ENCODE results near the gene GNB1L. TPM values are rescaled to one million over a fixed set of nuclear protein-coding genes. Genes with fewer than 3 reads are reported as not detected.

The GNB1L gene
- total RNA-seq, 1 experiment from 2014 or later: 27.0 TPM

DNA sequence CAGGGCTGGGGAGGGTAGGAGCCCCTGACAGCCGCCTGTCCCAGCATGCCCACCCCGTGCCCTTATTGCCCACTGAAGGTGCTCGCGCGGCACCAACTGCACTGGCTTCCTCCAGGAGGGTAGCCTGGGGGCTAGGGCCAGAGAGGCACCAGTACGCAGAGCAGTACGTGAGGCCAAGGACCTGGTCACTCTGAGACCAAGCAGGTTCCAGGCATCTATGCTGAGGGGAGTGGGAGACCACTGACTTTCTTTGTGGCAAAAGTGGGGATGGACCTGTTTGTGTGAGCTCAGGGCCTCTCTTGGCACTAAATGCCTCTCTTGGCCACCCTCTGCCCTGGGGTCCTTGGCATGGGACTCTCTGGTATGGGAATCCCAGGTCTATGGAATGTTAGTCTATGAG, 120.5 kb downstream of the GNB1L start:
- no peak overlapping the region for H2AFZ ChIP-seq (ENCODE audit: low read length)
- H3K27ac ChIP-seq (ENCODE audit: low read length): no peak overlapping the region
- no peaks in the 10 kb centered on the region for H3K27me3 ChIP-seq (ENCODE audit: low read length)
- BruUV-seq (replicated peaks): no TSS peak
- no peak for DNase-seq
- no peaks in the 10 kb centered on the region for H3F3A ChIP-seq (ENCODE audit: low read length, unreplicated experiment)
- H3K36me3 ChIP-seq (ENCODE audit: low read depth, low read length): no peaks in the 10 kb centered on the region
- TF ChIP-seq EZH2 (IDR thresholded peaks at IDR 0.05; ENCODE audit: low read length, unreplicated experiment) (no peak), EZH2phosphoT487 (IDR thresholded peaks at IDR 0.05; ENCODE audit: borderline replicate concordance, low read length) (no peak), CTCF (conservative IDR thresholded peaks at IDR 0.05; ENCODE audit: low read depth, low read length) (no peak)
- ChIA-PET CTCF (no interaction called here), POLR2A (ENCODE audit: unreplicated experiment) (no interaction called here)
- no peak overlapping the region for H3K4me3 ChIP-seq (ENCODE audit: low read length)
- no peak overlapping the region for H3K4me2 ChIP-seq (ENCODE audit: low read length)
- ATAC-seq: no peak
- no peak overlapping the region for H3K9ac ChIP-seq (ENCODE audit: low read length)
- H4K20me1 ChIP-seq (ENCODE audit: low read length): no peaks in the 10 kb centered on the region
- H3K79me2 ChIP-seq (ENCODE audit: low read length): no peaks in the 10 kb centered on the region
- intact Hi-C loops (cut with micrococcal nuclease): no loop called here
- H3K4me1 ChIP-seq (ENCODE audit: insufficient read depth, low read length): no peaks in the 10 kb centered on the region
- H3K9me2 ChIP-seq (replicated peaks; ENCODE audit: low read length): no peaks in the 10 kb centered on the region
- no peaks in the 10 kb centered on the region for H3K9me3 ChIP-seq (ENCODE audit: low read length)

- POLR2A ChIA-PET (ENCODE audit: unreplicated experiment): no interaction called here
Observed at GRCh38 chr22:19733755-19734154, 120.9 kb downstream of the GNB1L start.

More at GRCh38 chr22:19733755-19734154, 120.9 kb downstream of the GNB1L start:
- Histone ChIP-seq H3K4me3 (ENCODE audit: low read length) (no peak overlapping the region), H3F3A (ENCODE audit: low read length, unreplicated experiment) (no peaks in the 10 kb centered on the region), H4K20me1 (ENCODE audit: low read length) (no peaks in the 10 kb centered on the region), H3K36me3 (ENCODE audit: low read depth, low read length) (no peaks in the 10 kb centered on the region), H2AFZ (ENCODE audit: low read length) (no peak overlapping the region), H3K9me3 (ENCODE audit: low read length) (no peaks in the 10 kb centered on the region), H3K27me3 (ENCODE audit: low read length) (no peaks in the 10 kb centered on the region), H3K79me2 (ENCODE audit: low read length) (no peaks in the 10 kb centered on the region), H3K4me2 (ENCODE audit: low read length) (no peak overlapping the region), H3K9ac (ENCODE audit: low read length) (no peak overlapping the region), H3K4me1 (ENCODE audit: insufficient read depth, low read length) (no peaks in the 10 kb centered on the region), H3K9me2 (replicated peaks; ENCODE audit: low read length) (no peaks in the 10 kb centered on the region), H3K27ac (ENCODE audit: low read length) (no peak overlapping the region)
- CTCF ChIA-PET: no interaction called here
- BruUV-seq (replicated peaks): no TSS peak
- ATAC-seq (no peak), DNase-seq (no peak)
- no peak for TF ChIP-seq EZH2 (IDR thresholded peaks at IDR 0.05; ENCODE audit: low read length, unreplicated experiment)
- TF ChIP-seq EZH2phosphoT487 (IDR thresholded peaks at IDR 0.05; ENCODE audit: borderline replicate concordance, low read length): no peak
- TF ChIP-seq CTCF (conservative IDR thresholded peaks at IDR 0.05; ENCODE audit: low read depth, low read length): no peak
- intact Hi-C loops (cut with micrococcal nuclease): no loop called here

Other genes starting within 250 kb of the GNB1L start
- gene SEPTIN5, start 140.4 kb downstream of the GNB1L start, total RNA-seq (2014; rRNA removed): 26.3 and 27.5 TPM in 2 replicates
- gene GP1BB, start 131.3 kb downstream of the GNB1L start, total RNA-seq (2014; rRNA removed): 0.80 and 5.9 TPM in 2 replicates
- 15.9 and 18.6 TPM in 2 replicates for gene TBX1, start 94.1 kb downstream of the GNB1L start, total RNA-seq (2014; rRNA removed)
- 7.8 and 12.2 TPM in 2 replicates for gene RTL10, start within 50 bp of the GNB1L start, total RNA-seq (2014; rRNA removed)
- gene COMT, start 86.9 kb upstream of the GNB1L start, total RNA-seq (2014; rRNA removed): 204 and 205 TPM in 2 replicates
- 23.0 and 32.1 TPM in 2 replicates for gene TXNRD2, start 86.9 kb upstream of the GNB1L start, total RNA-seq (2014; rRNA removed)
- gene ARVCF, start 161.9 kb upstream of the GNB1L start, total RNA-seq (2014; rRNA removed): 19.7 and 20.0 TPM in 2 replicates
- gene TANGO2, start 166.2 kb upstream of the GNB1L start, total RNA-seq (2014; rRNA removed): 23.5 and 33.7 TPM in 2 replicates
- gene DGCR8, start 225.4 kb upstream of the GNB1L start, total RNA-seq (2014; rRNA removed): 41.7 and 43.6 TPM in 2 replicates